Measurements from ENCODE around the gene SLC12A8.

SLC12A8 gene

DNA sequence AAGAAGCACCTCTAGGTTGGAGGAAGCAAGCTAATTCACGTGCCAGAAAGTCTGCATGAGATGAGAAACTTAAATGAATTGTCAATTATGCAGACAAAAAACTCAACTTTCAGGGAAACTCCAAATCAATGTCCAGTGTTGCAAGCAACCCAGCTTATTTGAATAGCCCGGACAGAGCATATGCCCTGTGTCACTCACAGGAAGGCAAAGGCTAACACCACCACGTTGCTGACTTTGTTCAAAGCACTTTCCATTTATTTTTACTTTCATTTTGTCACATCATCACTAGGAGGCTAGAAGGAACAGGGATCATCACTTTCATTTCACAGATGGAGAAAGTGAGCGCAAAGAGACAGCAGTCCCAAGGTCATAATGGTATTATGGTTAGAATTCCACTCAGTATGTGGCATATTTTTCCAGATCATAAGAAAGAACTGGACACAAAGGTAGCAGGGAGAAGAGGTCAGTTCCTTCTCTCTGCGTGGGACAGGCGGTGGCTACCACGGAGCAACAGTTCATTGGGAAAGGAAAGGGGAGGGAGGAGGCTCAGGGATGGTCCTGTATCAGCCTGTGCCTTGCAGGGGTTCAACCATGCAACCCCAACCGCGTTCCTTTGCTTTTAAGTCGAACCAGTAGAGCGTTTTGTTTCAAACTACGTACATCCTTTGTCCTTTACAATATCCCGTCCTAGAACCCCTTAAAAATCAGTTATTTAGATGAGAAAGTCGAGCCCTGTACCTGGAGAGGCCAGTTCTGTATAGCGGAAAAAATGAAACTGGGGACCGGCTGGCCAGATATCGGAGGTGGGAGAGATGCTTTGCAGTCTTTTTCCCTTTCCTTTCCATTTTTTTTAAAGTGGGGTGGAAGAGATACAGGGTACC is 157.9 kb downstream of the SLC12A8 start:
- Histone ChIP-seq H2AFZ (ENCODE audit: low read length) (peak overlapping the region; percentile 61), H3K9ac (ENCODE audit: low read length) (no peak overlapping the region; the same call in 1 of the 2 replicates), H3K79me2 (ENCODE audit: low read length) (no peaks in the 10 kb centered on the region), H3K4me1 (ENCODE audit: low read length) (no peaks in the 10 kb centered on the region), H3K9me3 (replicated peaks; ENCODE audit: insufficient read depth, low read length) (no peaks in the 10 kb centered on the region), H4K20me1 (ENCODE audit: insufficient read depth, low read length) (no peaks in the 10 kb centered on the region), H3K4me3 (ENCODE audit: low read length) (peak overlapping the region; percentile 68), H3K27me3 (replicated peaks; ENCODE audit: insufficient read depth, low read length) (peaks cover 15% of the 10 kb centered on the region; the same call in 1 of the 2 replicates), H3K27ac (ENCODE audit: low read length) (no peak overlapping the region), H3K9me2 (replicated peaks; ENCODE audit: insufficient read depth, low read length) (no peaks in the 10 kb centered on the region), H3K4me2 (ENCODE audit: low read depth, low read length) (peak overlapping the region; percentile 88), H3F3A (ENCODE audit: insufficient read depth, low read length) (no peaks in the 10 kb centered on the region), H3K36me3 (replicated peaks; ENCODE audit: insufficient read depth, low read length) (no peaks in the 10 kb centered on the region)
- peak; percentile 67 for DNase-seq
- TF ChIP-seq EZH2phosphoT487 (IDR thresholded peaks at IDR 0.05; ENCODE audit: low read length) (no peak), EZH2 (optimal IDR thresholded peaks at IDR 0.05; ENCODE audit: low read depth, low read length) (no peak)
- TF ChIP-seq, protein P1, sequence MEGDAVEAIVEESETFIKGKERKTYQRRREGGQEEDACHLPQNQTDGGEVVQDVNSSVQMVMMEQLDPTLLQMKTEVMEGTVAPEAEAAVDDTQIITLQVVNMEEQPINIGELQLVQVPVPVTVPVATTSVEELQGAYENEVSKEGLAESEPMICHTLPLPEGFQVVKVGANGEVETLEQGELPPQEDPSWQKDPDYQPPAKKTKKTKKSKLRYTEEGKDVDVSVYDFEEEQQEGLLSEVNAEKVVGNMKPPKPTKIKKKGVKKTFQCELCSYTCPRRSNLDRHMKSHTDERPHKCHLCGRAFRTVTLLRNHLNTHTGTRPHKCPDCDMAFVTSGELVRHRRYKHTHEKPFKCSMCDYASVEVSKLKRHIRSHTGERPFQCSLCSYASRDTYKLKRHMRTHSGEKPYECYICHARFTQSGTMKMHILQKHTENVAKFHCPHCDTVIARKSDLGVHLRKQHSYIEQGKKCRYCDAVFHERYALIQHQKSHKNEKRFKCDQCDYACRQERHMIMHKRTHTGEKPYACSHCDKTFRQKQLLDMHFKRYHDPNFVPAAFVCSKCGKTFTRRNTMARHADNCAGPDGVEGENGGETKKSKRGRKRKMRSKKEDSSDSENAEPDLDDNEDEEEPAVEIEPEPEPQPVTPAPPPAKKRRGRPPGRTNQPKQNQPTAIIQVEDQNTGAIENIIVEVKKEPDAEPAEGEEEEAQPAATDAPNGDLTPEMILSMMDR (IDR thresholded peaks at IDR 0.05; ENCODE audit: low read length) = no peak

DNA sequence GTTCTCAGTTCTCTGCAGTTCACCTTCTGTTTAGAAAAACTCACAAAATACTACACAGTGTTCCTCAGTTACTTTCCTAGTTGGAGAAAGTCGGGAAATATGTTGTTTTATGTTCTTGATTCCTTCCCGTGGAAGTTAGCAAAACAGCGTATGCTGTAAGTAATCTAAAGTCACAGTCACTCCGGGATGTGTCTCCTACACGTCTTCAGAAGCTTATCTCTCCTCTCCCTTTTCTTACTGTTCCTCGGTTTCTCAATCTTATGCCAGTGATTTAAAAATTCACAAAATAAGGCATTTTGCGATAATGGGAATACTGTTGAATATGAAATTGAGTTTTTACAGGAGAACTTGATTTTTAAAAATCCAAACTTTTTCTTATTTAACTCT is 158.5 kb downstream of the SLC12A8 start:
- Histone ChIP-seq H3K4me2 (ENCODE audit: low read depth, low read length) (peak overlapping the region; percentile 88), H2AFZ (ENCODE audit: low read length) (no peak overlapping the region), H3K27ac (ENCODE audit: low read length) (no peak overlapping the region), H4K20me1 (ENCODE audit: insufficient read depth, low read length) (no peaks in the 10 kb centered on the region), H3F3A (ENCODE audit: insufficient read depth, low read length) (no peaks in the 10 kb centered on the region), H3K36me3 (replicated peaks; ENCODE audit: insufficient read depth, low read length) (no peaks in the 10 kb centered on the region), H3K79me2 (ENCODE audit: low read length) (no peaks in the 10 kb centered on the region), H3K27me3 (replicated peaks; ENCODE audit: insufficient read depth, low read length) (peaks cover 15% of the 10 kb centered on the region; the same call in 1 of the 2 replicates), H3K4me1 (ENCODE audit: low read length) (no peaks in the 10 kb centered on the region), H3K4me3 (ENCODE audit: low read length) (no peak overlapping the region), H3K9me3 (replicated peaks; ENCODE audit: insufficient read depth, low read length) (no peaks in the 10 kb centered on the region), H3K9ac (ENCODE audit: low read length) (no peak overlapping the region), H3K9me2 (replicated peaks; ENCODE audit: insufficient read depth, low read length) (no peaks in the 10 kb centered on the region)
- TF ChIP-seq EZH2phosphoT487 (IDR thresholded peaks at IDR 0.05; ENCODE audit: low read length) (no peak), EZH2 (optimal IDR thresholded peaks at IDR 0.05; ENCODE audit: low read depth, low read length) (no peak)
- TF ChIP-seq, protein P1 (IDR thresholded peaks at IDR 0.05; ENCODE audit: low read length) = no peak
- no peak for DNase-seq

DNA sequence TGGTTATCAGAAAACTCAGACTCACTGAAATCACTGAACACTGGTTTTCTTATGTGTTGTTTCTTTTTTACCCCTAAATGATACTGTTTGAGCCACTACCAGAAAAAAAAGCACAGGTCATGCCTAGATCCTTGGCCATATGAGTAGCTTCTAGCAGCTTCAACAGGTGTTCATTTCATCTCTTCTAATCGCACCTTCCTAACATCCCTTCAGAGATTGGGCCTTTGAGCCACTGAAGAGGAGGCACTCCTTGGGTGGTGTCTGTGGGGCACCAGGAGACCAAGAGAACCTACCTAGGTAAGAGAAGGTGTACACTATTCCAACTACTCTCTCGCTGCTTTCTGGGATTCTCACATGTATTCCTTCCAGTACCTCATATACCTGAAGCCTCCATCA is 159.2 kb downstream of the SLC12A8 start:
- Histone ChIP-seq H3K4me1 (ENCODE audit: low read length) (no peaks in the 10 kb centered on the region), H4K20me1 (ENCODE audit: insufficient read depth, low read length) (no peaks in the 10 kb centered on the region), H3K36me3 (replicated peaks; ENCODE audit: insufficient read depth, low read length) (no peaks in the 10 kb centered on the region), H3K9me2 (replicated peaks; ENCODE audit: insufficient read depth, low read length) (no peaks in the 10 kb centered on the region), H3K4me2 (ENCODE audit: low read depth, low read length) (no peak overlapping the region), H3K9ac (ENCODE audit: low read length) (no peak overlapping the region), H3K9me3 (replicated peaks; ENCODE audit: insufficient read depth, low read length) (no peaks in the 10 kb centered on the region), H3K79me2 (ENCODE audit: low read length) (no peaks in the 10 kb centered on the region), H3K4me3 (ENCODE audit: low read length) (no peak overlapping the region), H3K27ac (ENCODE audit: low read length) (no peak overlapping the region), H2AFZ (ENCODE audit: low read length) (no peak overlapping the region), H3K27me3 (replicated peaks; ENCODE audit: insufficient read depth, low read length) (peaks cover 15% of the 10 kb centered on the region; the same call in 1 of the 2 replicates), H3F3A (ENCODE audit: insufficient read depth, low read length) (no peaks in the 10 kb centered on the region)
- no peak for TF ChIP-seq EZH2phosphoT487 (IDR thresholded peaks at IDR 0.05; ENCODE audit: low read length)
- TF ChIP-seq EZH2 (optimal IDR thresholded peaks at IDR 0.05; ENCODE audit: low read depth, low read length) = no peak
- TF ChIP-seq, protein P1 (IDR thresholded peaks at IDR 0.05; ENCODE audit: low read length) = no peak
- no peak for DNase-seq
